RWPE2 (cell line): Measurements from ENCODE around the gene CNOT4.
"Not testable (repeated sequence)": the region's sequence is repeated elsewhere in the genome, so short reads cannot be mapped to it uniquely, and the experiment has no call there.

Source experiments
- ATAC-seq: fragments of 200-7000 bp; cut with Tn5 transposase; 3 replicates; pipeline ENCODE4 v1.9.1; 2021; ENCODE audit warnings: low read depth
- DNase-seq: peaks from one replicate; pipeline ENCODE4 v3.0.0-alpha.2; 2020; ENCODE audit warnings: low spot score
- H3K27ac ChIP-seq: fragments of 450-650 bp; 2 replicates; pipeline ENCODE4 v1.5.1; 2017; ENCODE audit warnings: mild to moderate bottlenecking; ENCODE audit not compliant: poor library complexity, severe bottlenecking
- H3K27me3 ChIP-seq: fragments of 250-450 bp; sonication (Bioruptor Pico); 2 replicates; pipeline ENCODE4 v1.5.1; 2021; ENCODE audit warnings: mild to moderate bottlenecking, moderate library complexity; ENCODE audit not compliant: insufficient read depth, poor library complexity, severe bottlenecking
- H3K36me3 ChIP-seq: fragments of 250-450 bp; sonication (Bioruptor Pico); 2 replicates; pipeline ENCODE4 v1.5.1; 2020; ENCODE audit warnings: low read depth, mild to moderate bottlenecking, moderate library complexity
- H3K4me1 ChIP-seq: fragments of 250-450 bp; sonication (Bioruptor Pico); 2 replicates; pipeline ENCODE4 v1.5.1; 2021; ENCODE audit warnings: mild to moderate bottlenecking, moderate library complexity; ENCODE audit not compliant: insufficient read depth, poor library complexity, severe bottlenecking
- H3K4me3 ChIP-seq: fragments of 250-450 bp; sonication (Bioruptor Pico); 2 replicates; pipeline ENCODE4 v1.5.1; 2021; ENCODE audit warnings: mild to moderate bottlenecking, moderate library complexity; ENCODE audit not compliant: severe bottlenecking
- H3K9me3 ChIP-seq: fragments of 250-450 bp; sonication (Bioruptor Pico); 2 replicates; pipeline ENCODE4 v1.5.1; 2021; ENCODE audit warnings: mild to moderate bottlenecking, moderate library complexity; ENCODE audit not compliant: severe bottlenecking
- TF ChIP-seq, protein P1 (sequence below): fragments of 450-650 bp; IDR thresholded peaks from one replicate; pipeline ENCODE4 v1.5.1; 2017; ENCODE audit warnings: mild to moderate bottlenecking, moderate library complexity; ENCODE audit not compliant: poor library complexity, severe bottlenecking

The CNOT4 gene

DNA sequence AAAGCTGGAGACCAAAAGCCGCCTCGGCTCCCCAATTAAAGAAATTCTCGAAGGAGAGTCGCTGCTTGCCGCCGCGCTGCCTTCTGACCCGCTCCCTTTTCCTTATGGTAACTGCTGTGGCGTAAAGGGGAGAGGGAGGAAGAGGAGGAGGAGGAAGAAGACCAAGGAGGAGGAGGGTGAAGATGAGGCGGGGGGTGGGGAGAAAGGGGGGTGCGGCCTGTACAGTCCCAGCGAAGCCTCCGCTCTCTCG lies 388 bp downstream of the CNOT4 start:
- TF ChIP-seq, protein P1, sequence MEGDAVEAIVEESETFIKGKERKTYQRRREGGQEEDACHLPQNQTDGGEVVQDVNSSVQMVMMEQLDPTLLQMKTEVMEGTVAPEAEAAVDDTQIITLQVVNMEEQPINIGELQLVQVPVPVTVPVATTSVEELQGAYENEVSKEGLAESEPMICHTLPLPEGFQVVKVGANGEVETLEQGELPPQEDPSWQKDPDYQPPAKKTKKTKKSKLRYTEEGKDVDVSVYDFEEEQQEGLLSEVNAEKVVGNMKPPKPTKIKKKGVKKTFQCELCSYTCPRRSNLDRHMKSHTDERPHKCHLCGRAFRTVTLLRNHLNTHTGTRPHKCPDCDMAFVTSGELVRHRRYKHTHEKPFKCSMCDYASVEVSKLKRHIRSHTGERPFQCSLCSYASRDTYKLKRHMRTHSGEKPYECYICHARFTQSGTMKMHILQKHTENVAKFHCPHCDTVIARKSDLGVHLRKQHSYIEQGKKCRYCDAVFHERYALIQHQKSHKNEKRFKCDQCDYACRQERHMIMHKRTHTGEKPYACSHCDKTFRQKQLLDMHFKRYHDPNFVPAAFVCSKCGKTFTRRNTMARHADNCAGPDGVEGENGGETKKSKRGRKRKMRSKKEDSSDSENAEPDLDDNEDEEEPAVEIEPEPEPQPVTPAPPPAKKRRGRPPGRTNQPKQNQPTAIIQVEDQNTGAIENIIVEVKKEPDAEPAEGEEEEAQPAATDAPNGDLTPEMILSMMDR = no peak
- H3K9me3 ChIP-seq = no peaks in the 10 kb centered on the region
- DNase-seq = no peak
- peaks cover 20% of the 10 kb centered on the region for H3K36me3 ChIP-seq
- no peak for ATAC-seq
- peaks cover 13% of the 10 kb centered on the region for H3K4me1 ChIP-seq
- H3K27ac ChIP-seq = peak overlapping the region; percentile 66
- no peaks in the 10 kb centered on the region for H3K27me3 ChIP-seq
- peak overlapping the region; percentile 82 for H3K4me3 ChIP-seq

DNA sequence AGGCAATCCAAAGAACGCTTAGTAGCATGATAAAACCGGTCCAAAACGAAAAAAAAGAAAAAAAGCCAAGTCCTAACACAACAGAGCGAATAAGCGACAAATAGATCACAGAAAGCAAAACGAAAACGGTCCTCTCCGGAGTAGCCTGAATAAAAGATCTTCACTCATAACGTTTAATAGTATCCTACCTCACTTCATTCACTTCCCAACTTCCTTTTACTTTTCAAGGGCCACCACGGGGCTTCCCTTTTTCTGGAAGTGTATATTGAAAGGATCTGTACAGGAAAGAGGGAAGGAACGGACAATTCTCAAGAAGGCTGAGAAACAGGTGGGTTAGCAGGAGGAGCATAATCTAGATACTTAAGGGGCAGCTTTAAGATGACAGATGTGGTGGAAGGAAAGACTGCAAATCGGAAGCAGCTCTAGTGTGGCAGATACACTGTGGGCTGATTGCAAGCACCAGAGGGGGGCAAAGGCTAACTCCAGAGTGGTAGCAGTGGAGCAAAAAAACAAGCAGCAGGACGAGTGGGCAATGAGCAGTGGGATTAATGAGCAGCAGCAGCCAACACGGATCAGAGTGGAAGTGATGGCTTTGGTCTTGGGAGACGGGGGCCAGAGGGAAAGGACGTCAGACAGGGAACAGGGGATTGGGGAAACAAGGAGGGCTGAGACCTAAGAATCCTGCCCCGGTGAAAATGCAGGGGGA lies 866 bp downstream of the CNOT4 start:
- DNase-seq = no peak
- H3K4me1 ChIP-seq = peaks cover 13% of the 10 kb centered on the region
- no peaks in the 10 kb centered on the region for H3K9me3 ChIP-seq
- TF ChIP-seq, protein P1 = no peak
- peak; percentile 31 for ATAC-seq
- peak overlapping the region; percentile 82 for H3K4me3 ChIP-seq
- peaks cover 20% of the 10 kb centered on the region for H3K36me3 ChIP-seq
- H3K27me3 ChIP-seq = no peaks in the 10 kb centered on the region
- H3K27ac ChIP-seq = peak overlapping the region; percentile 66

DNA sequence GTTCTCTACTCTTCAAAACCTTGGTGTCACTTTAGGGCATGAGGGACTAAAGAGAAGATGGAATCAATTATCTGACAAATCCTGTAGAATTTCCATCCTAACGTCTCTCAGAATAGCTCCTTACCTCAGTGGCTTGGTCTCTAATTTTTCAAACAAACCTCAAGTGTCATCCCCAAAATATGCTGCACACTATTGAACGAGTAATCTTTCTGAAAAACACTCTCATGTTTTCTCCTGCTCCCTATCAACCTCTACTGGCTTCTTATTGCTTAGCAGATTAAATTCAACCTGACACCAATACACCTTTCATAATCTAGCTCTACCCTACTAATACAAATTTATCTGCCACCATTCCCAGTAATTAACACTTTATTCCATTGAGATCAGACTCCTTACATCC lies 8.5 kb downstream of the CNOT4 start:
- H3K4me1 ChIP-seq = no peaks in the 10 kb centered on the region
- H3K4me3 ChIP-seq = no peak overlapping the region
- peaks cover 9% of the 10 kb centered on the region for H3K36me3 ChIP-seq
- DNase-seq (no peak), ATAC-seq (no peak)
- TF ChIP-seq, protein P1 = no peak
- H3K27ac ChIP-seq = no peak overlapping the region
- H3K9me3 ChIP-seq = no peaks in the 10 kb centered on the region
- H3K27me3 ChIP-seq = no peaks in the 10 kb centered on the region

DNA sequence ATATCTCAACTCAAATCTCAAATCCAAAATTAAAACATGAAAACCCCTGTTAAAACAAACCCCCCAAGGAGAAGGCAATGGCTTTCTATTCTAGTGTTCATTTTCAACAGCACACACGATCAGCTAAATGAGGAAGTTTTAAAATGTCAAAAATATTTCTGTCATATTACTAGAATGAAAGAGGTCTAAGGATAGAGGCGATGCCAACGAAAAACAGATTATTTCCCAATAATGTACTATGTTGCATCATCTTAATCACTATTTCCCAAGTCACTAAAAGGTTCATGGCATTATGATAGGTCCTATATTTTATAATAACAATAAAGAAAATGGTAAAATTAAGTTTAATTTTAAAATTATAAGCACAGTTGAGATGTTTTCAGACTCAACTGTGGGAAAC lies 10.1 kb downstream of the CNOT4 start:
- H3K9me3 ChIP-seq = no peaks in the 10 kb centered on the region

DNA sequence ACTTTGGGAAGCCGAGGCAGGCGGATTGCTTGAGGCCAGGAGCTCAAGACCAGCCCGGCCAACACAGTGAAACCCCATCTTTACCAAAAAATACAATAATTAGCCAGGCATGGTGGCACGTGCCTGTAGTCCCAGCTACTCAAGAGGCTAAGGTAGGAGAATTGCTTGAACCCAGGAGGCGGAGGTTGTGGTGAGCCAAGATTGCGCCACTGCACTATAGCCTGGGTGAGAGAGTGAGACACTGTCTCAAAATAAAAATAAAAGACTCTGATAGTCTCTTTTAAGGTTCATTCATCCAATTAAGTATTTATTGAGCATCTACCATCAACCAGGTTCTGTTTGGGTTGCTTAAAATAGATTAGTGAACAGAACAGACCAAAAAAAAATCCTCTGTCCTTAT lies 12.7 kb downstream of the CNOT4 start:
- H3K9me3 ChIP-seq, DNase-seq, H3K4me1 ChIP-seq, ATAC-seq, H3K27ac ChIP-seq, H3K27me3 ChIP-seq, H3K4me3 ChIP-seq, H3K36me3 ChIP-seq: not testable (repeated sequence)

More for the DNA sequence above, 10.1 kb downstream of the CNOT4 start:
- Histone ChIP-seq H3K36me3 (peaks cover under 1% of the 10 kb centered on the region; the same call in 1 of the 2 replicates), H3K4me1 (no peaks in the 10 kb centered on the region), H3K27ac (no peak overlapping the region), H3K27me3 (no peaks in the 10 kb centered on the region), H3K4me3 (no peak overlapping the region)
- ATAC-seq (no peak), DNase-seq (no peak)
- TF ChIP-seq, protein P1 = no peak
